ENCODE results near the gene FNDC11. TPM values are rescaled to one million over a fixed set of nuclear protein-coding genes. Genes with fewer than 3 reads are reported as not detected.

Gene FNDC11
- polyA plus RNA-seq, 2 of the 4 experiments (the other 2 are of a cell fraction) = 0.14 to 0.18 TPM

DNA sequence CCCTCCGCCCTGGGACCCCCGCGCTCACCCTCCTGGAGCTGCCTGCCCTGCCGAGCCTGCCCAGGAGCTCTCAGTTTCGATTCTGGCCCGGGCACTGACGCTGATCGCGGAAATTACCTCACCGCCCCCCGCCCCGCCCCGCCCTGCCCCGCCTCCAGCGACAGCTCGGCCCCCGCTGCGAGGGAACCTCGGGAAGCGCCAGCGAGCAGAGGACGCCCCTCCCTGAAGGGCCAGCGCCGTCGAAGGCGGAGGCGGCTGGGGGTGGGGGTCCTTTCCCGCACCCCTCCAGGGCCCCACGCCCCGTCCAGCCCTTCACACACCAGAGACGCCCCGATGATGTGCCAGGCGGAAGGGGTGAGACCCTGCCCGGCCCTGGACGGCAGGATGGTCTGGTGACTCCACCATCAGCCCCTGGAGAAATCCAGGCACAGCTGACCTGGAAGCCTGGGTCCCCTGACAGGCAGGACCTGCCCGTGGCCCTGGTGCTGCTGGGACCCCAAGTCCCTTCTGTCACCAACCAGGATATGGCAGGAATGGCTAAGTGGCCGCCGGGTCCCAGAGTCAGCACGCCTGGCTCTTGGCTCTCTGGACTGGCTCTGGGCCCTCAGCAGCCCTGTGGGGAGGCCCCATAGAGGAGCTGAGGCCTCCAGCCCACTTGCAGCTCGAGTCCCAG is 20.3 kb downstream of the FNDC11 start, which contains the start of gene HELZ2:
Gene HELZ2, minus strand, starts transcription at position 84 of the 673 bp plus-strand sequence. CDS start 1,854 bp downstream, outside the sequence.
- TF ChIP-seq, protein P1, sequence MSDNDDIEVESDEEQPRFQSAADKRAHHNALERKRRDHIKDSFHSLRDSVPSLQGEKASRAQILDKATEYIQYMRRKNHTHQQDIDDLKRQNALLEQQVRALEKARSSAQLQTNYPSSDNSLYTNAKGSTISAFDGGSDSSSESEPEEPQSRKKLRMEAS (IDR thresholded peaks at IDR 0.05) = 0 out of 2 replicates have a peak, but pooled peaks have one; percentile 22
- TF ChIP-seq POLR2A (IDR thresholded peaks at IDR 0.05; ENCODE audit: low read length) (peak; percentile 36), GATA3 (IDR thresholded peaks at IDR 0.05; ENCODE audit: borderline replicate concordance) (no peak), FOXS1 (CRISPR knock-in tag; IDR thresholded peaks at IDR 0.05) (no peak), CHD2 (IDR thresholded peaks at IDR 0.05; ENCODE audit: low read length, partially characterized antibody) (no peak), PHF8 (IDR thresholded peaks at IDR 0.05; ENCODE audit: borderline replicate concordance, low read depth) (peak; percentile 32; the same call in 1 of the 2 replicates)
- POLR2A ChIA-PET = interaction anchor here (0.6 to 1.9 kb wide), 9 partner anchors 13 to 1445 kb away, joined by 3 to 7 read pairs (median 3); partner anchors contain the start of gene GMEB2
- DNase-seq (ENCODE audit: low read depth in 1 of 2, low spot score in 1 of 2) = peak in 1 of 2 experiments; percentile 63
- Histone ChIP-seq H3K4me1 (peaks cover 20% of the 10 kb centered on the region; the same call in 2 of the 3 replicates), H3K4me3 (peak within 1 kb of the TSS; percentile 79), H3K4me2 (peak within 1 kb of the TSS; percentile 83), H3K27ac (peak within 1 kb of the TSS; percentile 77 to 93), H3K9me3 (no peaks in the 10 kb centered on the region)
- ATAC-seq = peak; percentile 65 to 85
- CTCF ChIA-PET = interaction anchor here (1.1 to 2.0 kb wide), 3 partner anchors 36 to 400 kb away, joined by 3 to 5 read pairs (median 3); no protein-coding TSS in a partner anchor
- WGBS (ENCODE audit: missing lambda C conversion rate) = 17% methylated on average over 14 of the region's 40 CpGs
- no peak for FAIRE-seq

DNA sequence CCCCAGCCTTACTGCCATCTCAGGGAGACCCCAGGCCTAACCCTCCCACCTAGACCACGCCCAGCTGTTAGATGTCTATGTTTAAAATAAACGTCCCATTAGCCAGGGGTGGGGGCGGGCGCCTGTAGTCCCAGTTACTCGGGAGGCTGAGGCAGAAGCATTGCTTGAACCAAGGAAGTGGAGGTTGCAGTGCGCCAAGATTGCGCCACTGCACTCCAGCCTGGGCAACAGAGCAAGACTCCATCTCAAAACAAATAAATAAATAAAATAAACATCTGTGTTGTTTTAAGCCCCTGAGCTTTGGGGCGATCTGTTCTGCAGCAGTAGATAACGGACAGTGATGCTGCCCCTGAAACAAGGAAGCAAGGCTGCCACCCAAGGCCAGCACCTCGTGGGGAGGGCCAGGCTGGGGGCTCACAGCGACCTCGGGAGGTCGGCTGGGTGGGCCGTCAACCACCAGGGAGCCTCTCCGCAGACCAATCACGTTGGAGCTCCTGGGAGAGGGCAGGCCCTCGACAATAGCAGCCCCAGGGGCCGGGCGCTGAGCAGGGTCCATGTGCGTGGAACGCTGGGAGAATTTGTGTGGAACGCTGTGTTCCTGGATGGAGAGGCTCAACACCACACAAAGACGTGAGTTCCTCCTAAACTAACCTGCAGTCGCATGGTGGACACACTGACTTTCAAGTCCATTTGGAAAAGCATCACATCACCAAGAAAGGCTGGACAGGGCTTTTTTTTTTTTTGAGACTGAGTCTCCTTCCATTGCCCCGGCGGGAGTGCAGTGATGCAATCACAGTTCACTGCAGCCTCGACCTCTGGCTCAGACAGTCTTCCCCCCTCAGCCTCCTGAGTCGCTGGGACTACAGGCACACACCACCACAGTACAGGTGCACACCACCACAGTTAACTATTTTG is 21.1 kb downstream of the FNDC11 start:
- FAIRE-seq (no peak), ATAC-seq (no peak), DNase-seq (ENCODE audit: low read depth in 1 of 2, low spot score in 1 of 2) (no peak)
- POLR2A ChIA-PET = interaction anchor here (1.7 kb wide), 1 partner anchor 52 kb away, joined by 4 read pairs; the partner anchor contains the start of gene GMEB2
- CTCF ChIA-PET = interaction anchor here (1.1 kb wide), 2 partner anchors 37 to 221 kb away, joined by 3 read pairs; no protein-coding TSS in a partner anchor
- no peak overlapping the region; the same call in 2 of the 3 replicates for H3K4me3 ChIP-seq
- WGBS (ENCODE audit: missing lambda C conversion rate) = 75% methylated on average over 25 of the region's 28 CpGs
- peak overlapping the region; percentile 83 for H3K4me2 ChIP-seq
- no peaks in the 10 kb centered on the region for H3K9me3 ChIP-seq
- H3K4me1 ChIP-seq = peaks cover 20% of the 10 kb centered on the region; the same call in 2 of the 3 replicates
- TF ChIP-seq HDAC2 (IDR thresholded peaks at IDR 0.05) (no peak), CHD4 (IDR thresholded peaks at IDR 0.05; ENCODE audit: borderline replicate concordance) (no peak), CEBPB (IDR thresholded peaks at IDR 0.05) (peak in 1 of 2 experiments; percentile 64; a peak in 2 of 4 replicates), SMC3 (IDR thresholded peaks at IDR 0.05) (no peak), NR3C1 (IDR thresholded peaks at IDR 0.05) (no peak), NFE2L2 (conservative IDR thresholded peaks at IDR 0.05; ENCODE audit: low read length) (no peak)
- TF ChIP-seq, protein P1 (IDR thresholded peaks at IDR 0.05) = no peak
- peak overlapping the region; percentile 77 to 93; a peak in 5 of 6 replicates for H3K27ac ChIP-seq

DNA sequence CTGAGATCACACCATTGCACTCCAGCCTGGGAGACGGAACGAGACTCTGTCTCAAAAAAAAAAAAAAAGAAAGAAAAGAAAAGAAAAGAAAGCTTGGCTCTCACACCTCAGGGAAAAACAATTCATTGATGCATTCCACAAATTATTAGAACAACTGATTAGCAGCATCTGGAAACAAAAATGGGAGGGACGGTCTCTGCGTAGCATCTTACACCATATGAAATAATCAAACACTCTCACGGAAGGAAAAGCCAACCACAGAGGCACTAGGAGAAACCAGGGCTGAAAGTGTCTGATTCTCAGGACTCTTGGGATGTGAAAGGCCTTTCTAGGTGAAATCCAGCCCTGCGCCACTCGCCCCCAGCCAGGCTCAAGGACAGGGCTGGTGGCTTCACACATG is 22.4 kb downstream of the FNDC11 start:
- no peaks in the 10 kb centered on the region for H3K9me3 ChIP-seq
- ATAC-seq (no peak), FAIRE-seq (no peak), DNase-seq (ENCODE audit: low read depth in 1 of 2, low spot score in 1 of 2) (no peak)
- no peak overlapping the region for H3K4me3 ChIP-seq
- H3K27ac ChIP-seq = peak overlapping the region in 1 of 2 experiments; percentile 16; a peak in 1 of 6 replicates
- H3K4me1 ChIP-seq = peaks cover 20% of the 10 kb centered on the region; the same call in 2 of the 3 replicates
- POLR2A ChIA-PET = no interaction called here
- CTCF ChIA-PET = no interaction called here
- no peak overlapping the region for H3K4me2 ChIP-seq
- WGBS (ENCODE audit: missing lambda C conversion rate) = 88% methylated on average over 7 of the region's 7 CpGs
- TF ChIP-seq CBX8 (IDR thresholded peaks at IDR 0.05) = no peak
- no peak for TF ChIP-seq SREBF2 (IDR thresholded peaks at IDR 0.05)
- TF ChIP-seq CHD2 (IDR thresholded peaks at IDR 0.05; ENCODE audit: low read length, partially characterized antibody) = no peak
- no peak for TF ChIP-seq SMC3 (IDR thresholded peaks at IDR 0.05)
- no peak for TF ChIP-seq JUNB (IDR thresholded peaks at IDR 0.05)
- no peak for TF ChIP-seq POLR2A (IDR thresholded peaks at IDR 0.05; ENCODE audit: low read length)
- TF ChIP-seq KDM5A (IDR thresholded peaks at IDR 0.05) = no peak
- no peak for TF ChIP-seq GATA3 (IDR thresholded peaks at IDR 0.05; ENCODE audit: borderline replicate concordance)
- no peak for TF ChIP-seq NFE2L2 (conservative IDR thresholded peaks at IDR 0.05; ENCODE audit: low read length)
- TF ChIP-seq, protein P2, sequence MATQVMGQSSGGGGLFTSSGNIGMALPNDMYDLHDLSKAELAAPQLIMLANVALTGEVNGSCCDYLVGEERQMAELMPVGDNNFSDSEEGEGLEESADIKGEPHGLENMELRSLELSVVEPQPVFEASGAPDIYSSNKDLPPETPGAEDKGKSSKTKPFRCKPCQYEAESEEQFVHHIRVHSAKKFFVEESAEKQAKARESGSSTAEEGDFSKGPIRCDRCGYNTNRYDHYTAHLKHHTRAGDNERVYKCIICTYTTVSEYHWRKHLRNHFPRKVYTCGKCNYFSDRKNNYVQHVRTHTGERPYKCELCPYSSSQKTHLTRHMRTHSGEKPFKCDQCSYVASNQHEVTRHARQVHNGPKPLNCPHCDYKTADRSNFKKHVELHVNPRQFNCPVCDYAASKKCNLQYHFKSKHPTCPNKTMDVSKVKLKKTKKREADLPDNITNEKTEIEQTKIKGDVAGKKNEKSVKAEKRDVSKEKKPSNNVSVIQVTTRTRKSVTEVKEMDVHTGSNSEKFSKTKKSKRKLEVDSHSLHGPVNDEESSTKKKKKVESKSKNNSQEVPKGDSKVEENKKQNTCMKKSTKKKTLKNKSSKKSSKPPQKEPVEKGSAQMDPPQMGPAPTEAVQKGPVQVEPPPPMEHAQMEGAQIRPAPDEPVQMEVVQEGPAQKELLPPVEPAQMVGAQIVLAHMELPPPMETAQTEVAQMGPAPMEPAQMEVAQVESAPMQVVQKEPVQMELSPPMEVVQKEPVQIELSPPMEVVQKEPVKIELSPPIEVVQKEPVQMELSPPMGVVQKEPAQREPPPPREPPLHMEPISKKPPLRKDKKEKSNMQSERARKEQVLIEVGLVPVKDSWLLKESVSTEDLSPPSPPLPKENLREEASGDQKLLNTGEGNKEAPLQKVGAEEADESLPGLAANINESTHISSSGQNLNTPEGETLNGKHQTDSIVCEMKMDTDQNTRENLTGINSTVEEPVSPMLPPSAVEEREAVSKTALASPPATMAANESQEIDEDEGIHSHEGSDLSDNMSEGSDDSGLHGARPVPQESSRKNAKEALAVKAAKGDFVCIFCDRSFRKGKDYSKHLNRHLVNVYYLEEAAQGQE (IDR thresholded peaks at IDR 0.05) = no peak
- no peak for TF ChIP-seq HOXA7 (CRISPR knock-in tag; IDR thresholded peaks at IDR 0.05)
- TF ChIP-seq, protein P3, sequence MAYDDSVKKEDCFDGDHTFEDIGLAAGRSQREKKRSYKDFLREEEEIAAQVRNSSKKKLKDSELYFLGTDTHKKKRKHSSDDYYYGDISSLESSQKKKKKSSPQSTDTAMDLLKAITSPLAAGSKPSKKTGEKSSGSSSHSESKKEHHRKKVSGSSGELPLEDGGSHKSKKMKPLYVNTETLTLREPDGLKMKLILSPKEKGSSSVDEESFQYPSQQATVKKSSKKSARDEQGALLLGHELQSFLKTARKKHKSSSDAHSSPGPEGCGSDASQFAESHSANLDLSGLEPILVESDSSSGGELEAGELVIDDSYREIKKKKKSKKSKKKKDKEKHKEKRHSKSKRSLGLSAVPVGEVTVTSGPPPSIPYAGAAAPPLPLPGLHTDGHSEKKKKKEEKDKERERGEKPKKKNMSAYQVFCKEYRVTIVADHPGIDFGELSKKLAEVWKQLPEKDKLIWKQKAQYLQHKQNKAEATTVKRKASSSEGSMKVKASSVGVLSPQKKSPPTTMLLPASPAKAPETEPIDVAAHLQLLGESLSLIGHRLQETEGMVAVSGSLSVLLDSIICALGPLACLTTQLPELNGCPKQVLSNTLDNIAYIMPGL (CRISPR knock-in tag; IDR thresholded peaks at IDR 0.05; ENCODE audit: borderline replicate concordance) = no peak
- TF ChIP-seq TP53 (CRISPR knock-in tag; IDR thresholded peaks at IDR 0.05) = no peak
- TF ChIP-seq MAZ (IDR thresholded peaks at IDR 0.05; ENCODE audit: borderline replicate concordance, low read depth, low read length) = no peak
- no peak for TF ChIP-seq EHMT2 (IDR thresholded peaks at IDR 0.05; ENCODE audit: low read depth)
- TF ChIP-seq, protein P4, sequence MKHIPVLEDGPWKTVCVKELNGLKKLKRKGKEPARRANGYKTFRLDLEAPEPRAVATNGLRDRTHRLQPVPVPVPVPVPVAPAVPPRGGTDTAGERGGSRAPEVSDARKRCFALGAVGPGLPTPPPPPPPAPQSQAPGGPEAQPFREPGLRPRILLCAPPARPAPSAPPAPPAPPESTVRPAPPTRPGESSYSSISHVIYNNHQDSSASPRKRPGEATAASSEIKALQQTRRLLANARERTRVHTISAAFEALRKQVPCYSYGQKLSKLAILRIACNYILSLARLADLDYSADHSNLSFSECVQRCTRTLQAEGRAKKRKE (CRISPR knock-in tag; IDR thresholded peaks at IDR 0.05; ENCODE audit: low read depth) = no peak
